Type B pancreatic cell (in vitro differentiated cells): ENCODE data around the gene TMOD2. TPM values are rescaled to one million over a fixed set of nuclear protein-coding genes. Genes with fewer than 3 reads are reported as not detected.

Source experiments
- DNase-seq: peaks from one replicate; pipeline ENCODE4 v3.0.0; 2021; ENCODE audit warnings: mixed read lengths; ENCODE audit not compliant: unreplicated experiment; ENCODE audit errors: extremely low spot score
- H3K27ac Mint-ChIP-seq: 2 replicates; pipeline ENCODE4 v1.8.0; 2021; ENCODE audit warnings: mild to moderate bottlenecking, mixed read lengths
- H3K27me3 Mint-ChIP-seq: 2 replicates; pipeline ENCODE4 v1.8.0; 2021; ENCODE audit warnings: mixed read lengths
- H3K36me3 Mint-ChIP-seq: 2 replicates; pipeline ENCODE4 v1.8.0; 2021; ENCODE audit warnings: mixed read lengths
- H3K4me1 Mint-ChIP-seq: one replicate; pipeline ENCODE4 v1.8.0; 2021; ENCODE audit warnings: mixed read lengths; ENCODE audit not compliant: unreplicated experiment
- H3K4me3 Mint-ChIP-seq: 2 replicates; pipeline ENCODE4 v1.8.0; 2021; ENCODE audit warnings: mild to moderate bottlenecking, mixed read lengths
- H3K9me3 Mint-ChIP-seq: 2 replicates; pipeline ENCODE4 v1.8.0; 2021; ENCODE audit warnings: mixed read lengths
- total RNA-seq: library from RNA; stranded (reverse); gene quantifications from 2 replicates; pipeline ENCODE4 v1.2.1, GENCODE V29; 2021; ENCODE audit warnings: low replicate concordance
- TF ChIP-seq, protein P1 (sequence below): fragments of 200-600 bp; sonication (generic); conservative IDR thresholded peaks from 2 replicates; pipeline ENCODE4 v1.5.0; 2021; ENCODE audit warnings: antibody characterized with exemption, mild to moderate bottlenecking

Gene TMOD2
- total RNA-seq, 1 donor from 2014 or later = 8.3 TPM

DNA sequence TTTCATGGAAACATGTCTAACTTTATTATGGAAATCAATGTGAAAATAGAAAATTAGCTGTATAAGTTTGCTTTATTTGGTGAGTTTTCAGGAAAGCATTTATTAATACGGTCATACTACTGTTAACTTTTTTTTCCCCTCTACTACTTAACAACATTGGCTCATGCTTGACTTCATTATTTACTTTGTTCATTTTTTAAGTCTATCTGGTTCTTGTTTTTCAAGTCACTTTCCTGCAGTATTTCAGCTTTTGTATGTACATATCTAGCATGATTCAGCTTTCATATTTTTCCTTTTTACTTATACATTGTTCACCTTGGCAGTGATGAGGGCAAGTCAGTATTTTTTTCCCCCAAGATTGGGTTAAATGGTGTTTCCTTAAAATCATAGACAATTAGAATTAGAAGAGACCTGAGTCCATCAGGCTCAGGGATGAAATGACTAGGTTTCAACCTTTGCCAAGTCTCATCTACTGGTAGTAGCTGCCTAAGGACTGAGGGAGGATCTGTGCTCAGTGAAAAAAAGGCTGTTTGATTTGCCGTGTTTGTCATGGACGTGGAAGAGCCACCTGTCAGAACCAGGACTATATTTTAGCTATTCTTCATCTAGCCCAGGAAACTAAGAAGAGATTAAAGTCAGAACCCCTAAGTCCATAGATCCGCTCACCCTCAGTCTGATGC lies 93.5 kb downstream of the TMOD2 start:
- Mint-ChIP-seq H3K9me3 (no peaks in the 10 kb centered on the region), H3K27ac (peak overlapping the region; percentile 82), H3K27me3 (no peaks in the 10 kb centered on the region), H3K4me1 (peaks cover 35% of the 10 kb centered on the region), H3K4me3 (peak overlapping the region; percentile 13), H3K36me3 (peaks cover 7% of the 10 kb centered on the region)
- DNase-seq = no peak
- TF ChIP-seq, protein P1, sequence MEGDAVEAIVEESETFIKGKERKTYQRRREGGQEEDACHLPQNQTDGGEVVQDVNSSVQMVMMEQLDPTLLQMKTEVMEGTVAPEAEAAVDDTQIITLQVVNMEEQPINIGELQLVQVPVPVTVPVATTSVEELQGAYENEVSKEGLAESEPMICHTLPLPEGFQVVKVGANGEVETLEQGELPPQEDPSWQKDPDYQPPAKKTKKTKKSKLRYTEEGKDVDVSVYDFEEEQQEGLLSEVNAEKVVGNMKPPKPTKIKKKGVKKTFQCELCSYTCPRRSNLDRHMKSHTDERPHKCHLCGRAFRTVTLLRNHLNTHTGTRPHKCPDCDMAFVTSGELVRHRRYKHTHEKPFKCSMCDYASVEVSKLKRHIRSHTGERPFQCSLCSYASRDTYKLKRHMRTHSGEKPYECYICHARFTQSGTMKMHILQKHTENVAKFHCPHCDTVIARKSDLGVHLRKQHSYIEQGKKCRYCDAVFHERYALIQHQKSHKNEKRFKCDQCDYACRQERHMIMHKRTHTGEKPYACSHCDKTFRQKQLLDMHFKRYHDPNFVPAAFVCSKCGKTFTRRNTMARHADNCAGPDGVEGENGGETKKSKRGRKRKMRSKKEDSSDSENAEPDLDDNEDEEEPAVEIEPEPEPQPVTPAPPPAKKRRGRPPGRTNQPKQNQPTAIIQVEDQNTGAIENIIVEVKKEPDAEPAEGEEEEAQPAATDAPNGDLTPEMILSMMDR = no peak

DNA sequence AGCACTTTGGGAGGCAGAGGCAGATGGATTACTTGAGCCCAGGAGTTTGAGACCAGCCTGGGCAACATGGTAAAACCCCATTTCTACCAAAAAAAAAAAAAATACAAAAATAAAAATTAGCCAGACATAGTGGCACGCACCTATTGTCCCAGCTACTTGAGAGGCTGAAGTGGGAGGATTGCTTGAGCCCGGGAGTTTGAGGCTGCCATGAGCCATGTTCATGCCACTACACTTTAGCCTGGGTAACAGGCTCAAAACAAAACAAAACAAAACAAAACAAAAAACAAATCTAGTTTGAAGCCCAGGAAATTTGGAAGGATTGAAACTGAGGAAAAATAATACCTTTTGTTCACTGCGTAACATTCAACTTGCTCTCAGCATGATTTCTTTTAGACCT lies 94.7 kb downstream of the TMOD2 start:
- TF ChIP-seq, protein P1 = no peak
- Mint-ChIP-seq H3K9me3 (no peaks in the 10 kb centered on the region), H3K27me3 (no peaks in the 10 kb centered on the region), H3K36me3 (peaks cover 12% of the 10 kb centered on the region), H3K27ac (peak overlapping the region; percentile 88), H3K4me1 (peaks cover 42% of the 10 kb centered on the region), H3K4me3 (peak overlapping the region; percentile 58)
- no peak for DNase-seq

DNA sequence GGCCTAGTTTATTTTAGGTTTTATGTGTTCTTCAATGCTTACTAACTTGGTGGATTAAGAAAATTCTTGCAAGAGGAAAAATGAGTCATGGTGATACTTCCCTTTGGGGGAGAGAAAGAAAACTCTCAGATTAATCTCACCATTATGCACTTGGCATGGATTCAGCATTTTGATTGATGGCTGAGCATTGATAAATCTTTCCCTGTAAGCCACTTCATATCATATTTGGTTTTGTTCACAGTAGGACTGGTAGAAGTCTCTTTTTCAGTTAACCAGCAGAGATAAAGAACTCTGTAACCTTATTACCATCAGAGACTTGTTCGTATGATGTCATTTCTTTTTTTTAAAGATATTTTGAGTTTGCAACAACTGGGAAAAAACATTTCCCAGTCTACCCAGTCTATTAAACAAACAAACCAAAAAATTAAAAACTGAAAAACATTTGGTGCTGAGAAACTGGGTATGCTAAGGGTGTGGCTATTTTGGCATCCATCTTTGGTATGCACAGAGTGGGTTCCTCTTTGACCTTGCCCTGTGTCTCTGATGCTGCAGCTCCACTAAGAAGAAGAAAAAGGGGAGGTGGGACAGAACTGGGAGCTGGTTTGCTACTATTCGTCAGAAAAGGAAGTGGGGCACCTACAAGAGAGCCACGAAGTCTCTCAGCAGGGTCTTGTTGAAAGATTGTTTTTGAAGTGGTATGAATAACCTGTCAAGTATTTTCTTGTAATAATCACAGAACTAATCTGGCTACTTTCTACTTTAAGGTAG lies 95.2 kb downstream of the TMOD2 start:
- Mint-ChIP-seq H3K27ac (peak overlapping the region; percentile 88), H3K4me3 (peak overlapping the region; percentile 58), H3K9me3 (no peaks in the 10 kb centered on the region), H3K27me3 (no peaks in the 10 kb centered on the region), H3K36me3 (peaks cover 12% of the 10 kb centered on the region), H3K4me1 (peaks cover 44% of the 10 kb centered on the region)
- TF ChIP-seq, protein P1 = no peak
- DNase-seq = no peak

DNA sequence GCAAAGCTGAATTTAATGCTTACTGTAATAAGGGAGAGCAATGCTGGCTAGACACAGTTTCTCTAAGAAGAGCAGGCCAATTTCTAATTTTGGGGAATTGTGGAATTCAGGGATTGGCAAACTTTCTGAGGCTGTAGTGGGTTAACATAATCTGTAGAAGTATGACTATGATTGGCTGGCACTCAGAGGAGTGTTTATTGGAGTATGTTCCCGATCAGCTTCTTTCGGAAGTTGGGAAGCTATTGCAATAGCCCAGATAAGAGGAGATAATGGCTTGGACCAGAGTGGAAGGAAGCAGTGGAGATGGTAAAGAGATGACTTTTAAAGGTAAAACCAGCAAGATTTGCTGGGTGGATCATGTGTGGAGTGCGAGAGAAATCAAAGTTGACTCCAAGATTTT lies 97.4 kb downstream of the TMOD2 start:
- no peak for DNase-seq
- no peak overlapping the region for H3K27ac Mint-ChIP-seq
- peaks cover 16% of the 10 kb centered on the region for H3K36me3 Mint-ChIP-seq
- no peak overlapping the region for H3K4me3 Mint-ChIP-seq
- H3K27me3 Mint-ChIP-seq = no peaks in the 10 kb centered on the region
- H3K9me3 Mint-ChIP-seq = no peaks in the 10 kb centered on the region
- TF ChIP-seq, protein P1 = no peak
- peaks cover 43% of the 10 kb centered on the region for H3K4me1 Mint-ChIP-seq

DNA sequence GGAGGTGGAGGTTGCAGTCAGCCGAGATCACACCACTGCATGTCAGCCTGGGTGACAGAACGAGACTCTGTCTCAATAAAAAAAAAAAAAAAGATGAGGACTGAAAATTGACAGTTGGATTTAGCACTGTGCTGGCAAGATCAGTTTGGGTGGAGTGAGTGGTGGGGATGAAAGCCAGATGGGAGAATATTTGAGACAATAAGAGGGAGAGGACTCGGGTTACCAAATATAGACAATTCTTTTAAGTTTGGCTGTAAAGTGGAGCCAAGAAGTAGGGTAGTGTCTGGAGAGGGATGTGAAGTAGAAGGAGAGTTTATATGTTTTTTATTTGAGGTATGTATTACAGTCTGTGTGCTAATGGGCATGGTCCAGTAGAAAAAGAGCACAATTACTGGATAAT lies 98.5 kb downstream of the TMOD2 start:
- Mint-ChIP-seq H3K9me3 (no peaks in the 10 kb centered on the region), H3K4me1 (peaks cover 39% of the 10 kb centered on the region), H3K36me3 (peaks cover 16% of the 10 kb centered on the region), H3K27me3 (no peaks in the 10 kb centered on the region), H3K27ac (peak overlapping the region; percentile 22), H3K4me3 (no peak overlapping the region)
- DNase-seq = no peak
- TF ChIP-seq, protein P1 = no peak
